ENCODE data around the gene CRTAC1. TPM values are rescaled to one million over a fixed set of nuclear protein-coding genes. Genes with fewer than 3 reads are reported as not detected.
A peak's percentile ranks its signal among the peaks of the same experiment; 100 is the strongest.
"Not testable (repeated sequence)": the region's sequence is repeated elsewhere in the genome, so short reads cannot be mapped to it uniquely, and the experiment has no call there.

Gene CRTAC1
- total RNA-seq, 4 donors from 2014 or later, result 17.5 to 35.1 (median 22.9) TPM

GRCh38 chr10:97849687-97850402, 180.6 kb downstream of the CRTAC1 start, which contains the start of gene GOLGA7B:
GOLGA7B (plus strand) TSS chr10:97849843; CDS start chr10:97850304, 461 bp downstream.
- TF ChIP-seq POLR2A (IDR thresholded peaks at IDR 0.05) (no peak), EP300 (IDR thresholded peaks at IDR 0.05) (no peak), CTCF (IDR thresholded peaks at IDR 0.05) (no peak)
- peaks cover 0 to 30% of the 10 kb centered on the region in 2 donors for H3K27me3 ChIP-seq
- no peak for DNase-seq (ENCODE audit: low spot score in 2 of 2)

GRCh38 chr10:97849103-97849686, 181.2 kb downstream of the CRTAC1 start:
- TF ChIP-seq EP300 (IDR thresholded peaks at IDR 0.05), result no peak
- TF ChIP-seq CTCF (IDR thresholded peaks at IDR 0.05), result no peak
- TF ChIP-seq POLR2A (IDR thresholded peaks at IDR 0.05), result no peak
- H3K9me3 ChIP-seq, result no peaks in the 10 kb centered on the region
- H3K4me3 ChIP-seq, result peak overlapping the region; percentile 25 to 68 (median 42)
- H3K36me3 ChIP-seq, result no peaks in the 10 kb centered on the region
- peak overlapping the region in 1 of 4 donors; percentile 26 for H3K27ac ChIP-seq
- no peak for DNase-seq (ENCODE audit: low spot score in 2 of 2)
- peaks cover 0 to 16% (median 6%) of the 10 kb centered on the region in 4 donors for H3K4me1 ChIP-seq
- 8 to 13% methylated on average over 16 of the region's 16 CpGs for WGBS, 2 donors
- peaks cover 0 to 30% of the 10 kb centered on the region in 2 donors for H3K27me3 ChIP-seq

More at GRCh38 chr10:97849687-97850402, 180.6 kb downstream of the CRTAC1 start, which contains the start of gene GOLGA7B:
- Histone ChIP-seq H3K4me1 (peaks cover 0 to 16% (median 6%) of the 10 kb centered on the region in 4 donors), H3K4me3 (peak within 1 kb of the TSS; percentile 25 to 68 (median 42)), H3K27ac (peak within 1 kb of the TSS in 1 of 4 donors; percentile 26), H3K9me3 (no peaks in the 10 kb centered on the region), H3K36me3 (no peaks in the 10 kb centered on the region)
- WGBS, 2 donors, result 2 to 3% methylated on average over 22 to 58 of the region's 87 CpGs

- Histone ChIP-seq H3K4me3 (no peak overlapping the region), H3K27ac (no peak overlapping the region), H3K36me3 (no peaks in the 10 kb centered on the region), H3K4me1 (peaks cover 0 to 16% (median 5%) of the 10 kb centered on the region in 4 donors), H3K27me3 (peaks cover 0 to 8% of the 10 kb centered on the region in 2 donors), H3K9me3 (no peaks in the 10 kb centered on the region)
- WGBS, 2 donors, result 90% methylated on average over 3 of the region's 3 CpGs
- no peak for TF ChIP-seq EP300 (IDR thresholded peaks at IDR 0.05)
- TF ChIP-seq CTCF (IDR thresholded peaks at IDR 0.05), result no peak
- TF ChIP-seq POLR2A (IDR thresholded peaks at IDR 0.05), result no peak
- no peak for DNase-seq (ENCODE audit: low spot score in 2 of 2)
Observed at GRCh38 chr10:97844678-97845077, 185.7 kb downstream of the CRTAC1 start.

- DNase-seq (ENCODE audit: low spot score in 2 of 2); H3K4me3 ChIP-seq; H3K27ac ChIP-seq; H3K27me3 ChIP-seq; H3K36me3 ChIP-seq; H3K4me1 ChIP-seq; H3K9me3 ChIP-seq: not testable (repeated sequence)
- 100% methylated on average over 1 to 2 of the region's 2 CpGs for WGBS, 2 donors
Observed at GRCh38 chr10:97843972-97844371, 186.4 kb downstream of the CRTAC1 start.

- WGBS, 2 donors, result 23 to 24% methylated on average over 2 of the region's 2 CpGs
- Histone ChIP-seq H3K4me3 (no peak overlapping the region), H3K27ac (no peak overlapping the region), H3K36me3 (no peaks in the 10 kb centered on the region), H3K27me3 (no peaks in the 10 kb centered on the region), H3K4me1 (peaks cover 0 to 9% (median 2%) of the 10 kb centered on the region in 4 donors), H3K9me3 (no peaks in the 10 kb centered on the region)
- no peak for DNase-seq (ENCODE audit: low spot score in 2 of 2)
- no peak for TF ChIP-seq CTCF (IDR thresholded peaks at IDR 0.05)
- no peak for TF ChIP-seq POLR2A (IDR thresholded peaks at IDR 0.05)
- no peak for TF ChIP-seq EP300 (IDR thresholded peaks at IDR 0.05)
Observed at GRCh38 chr10:97843281-97843671, 187.1 kb downstream of the CRTAC1 start.
